BE2C (cell line): ENCODE measurements around the gene MARCHF6. TPM values are rescaled to one million over a fixed set of nuclear protein-coding genes. Genes with fewer than 3 reads are reported as not detected.

Experiments used
- DNase-seq: peaks from one replicate; pipeline ENCODE4 v3.0.0-alpha.2; 2020
- H3K27me3 ChIP-seq: fragments of 250-450 bp; sonication (Bioruptor Pico); 2 replicates; pipeline ENCODE4 v1.5.1; 2020; ENCODE audit warnings: mild to moderate bottlenecking
- H3K36me3 ChIP-seq: fragments of 250-450 bp; sonication (Bioruptor Pico); 2 replicates; pipeline ENCODE4 v1.5.1; 2020; ENCODE audit warnings: mild to moderate bottlenecking
- H3K4me1 ChIP-seq: fragments of 250-450 bp; sonication (Bioruptor Pico); 2 replicates; pipeline ENCODE4 v1.5.1; 2020
- H3K4me3 ChIP-seq: 2 replicates; pipeline ENCODE4 v1.5.1; 2011; ENCODE audit warnings: low read depth, low read length
- H3K9me3 ChIP-seq: fragments of 250-450 bp; sonication (Bioruptor Pico); 2 replicates; pipeline ENCODE4 v1.5.1; 2020
- CTCF ChIP-seq: IDR thresholded peaks from 2 replicates; pipeline ENCODE4 v1.5.1; 2012; ENCODE audit warnings: mild to moderate bottlenecking, low read depth, low read length
- polyA plus RNA-seq: library from polyadenylated mRNA; unstranded; fragments of >200 nt; gene quantifications from one replicate; pipeline ENCODE4 v1.2.1, GENCODE V29; 2012; ENCODE audit warnings: low read depth, missing spikeins; ENCODE audit not compliant: insufficient read length, insufficient read depth

The MARCHF6 gene
- polyA plus RNA-seq, result 87.7 TPM

- no peaks in the 10 kb centered on the region for H3K4me1 ChIP-seq
- peak; percentile 99 for DNase-seq
- H3K4me3 ChIP-seq, result peak within 1 kb of the TSS; percentile 74
- H3K27me3 ChIP-seq, result no peaks in the 10 kb centered on the region
- H3K36me3 ChIP-seq, result peaks cover 2% of the 10 kb centered on the region; the same call in 1 of the 2 replicates
- no peaks in the 10 kb centered on the region for H3K9me3 ChIP-seq
- no peak for TF ChIP-seq CTCF
Measured at GRCh38 chr5:10353241-10354047, at the start of gene MARCHF6. Gene MARCHF6, plus strand, starts transcription at chr5:10353695. Its CDS starts 204 bp downstream, at chr5:10353899.

- no peak for TF ChIP-seq CTCF
- Histone ChIP-seq H3K9me3 (no peaks in the 10 kb centered on the region), H3K4me3 (no peak overlapping the region), H3K4me1 (no peaks in the 10 kb centered on the region), H3K36me3 (no peaks in the 10 kb centered on the region), H3K27me3 (no peaks in the 10 kb centered on the region)
- DNase-seq, result no peak
Measured at GRCh38 chr5:10303699-10304170, 49.8 kb upstream of the MARCHF6 start.

- Histone ChIP-seq H3K36me3 (no peaks in the 10 kb centered on the region), H3K27me3 (no peaks in the 10 kb centered on the region), H3K9me3 (no peaks in the 10 kb centered on the region), H3K4me3 (no peak overlapping the region), H3K4me1 (no peaks in the 10 kb centered on the region)
- DNase-seq, result no peak
- peak; percentile 29 for TF ChIP-seq CTCF
Measured at GRCh38 chr5:10304932-10305331, 48.6 kb upstream of the MARCHF6 start.

- DNase-seq, result no peak
- no peak overlapping the region for H3K4me3 ChIP-seq
- H3K4me1 ChIP-seq, result peaks cover 4% of the 10 kb centered on the region; the same call in 1 of the 2 replicates
- TF ChIP-seq CTCF, result no peak
- H3K36me3 ChIP-seq, result no peaks in the 10 kb centered on the region
- no peaks in the 10 kb centered on the region for H3K27me3 ChIP-seq
- no peaks in the 10 kb centered on the region for H3K9me3 ChIP-seq
Measured at GRCh38 chr5:10306114-10306513, 47.4 kb upstream of the MARCHF6 start.

DNA sequence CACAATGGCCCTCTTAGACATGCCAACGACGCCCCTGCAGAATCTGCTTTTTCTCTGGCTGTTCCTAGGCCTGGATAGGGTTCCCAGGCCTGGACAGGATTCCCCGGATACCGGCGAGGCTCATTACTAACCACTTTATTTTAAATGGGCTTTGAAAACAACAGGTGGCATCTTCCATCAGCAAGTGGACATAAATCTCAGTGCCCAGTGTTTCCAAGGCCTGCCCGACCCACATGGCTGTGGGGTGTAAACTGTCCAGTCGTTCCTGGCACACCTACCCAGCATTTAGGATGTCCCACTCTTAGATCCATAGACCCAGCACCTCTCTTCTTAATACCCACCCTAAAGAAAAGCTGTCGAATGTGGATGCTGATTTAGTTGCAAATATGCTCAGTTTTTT, 46.7 kb upstream of the MARCHF6 start:
- Histone ChIP-seq H3K4me1 (peaks cover 4% of the 10 kb centered on the region; the same call in 1 of the 2 replicates), H3K27me3 (no peaks in the 10 kb centered on the region), H3K9me3 (no peaks in the 10 kb centered on the region), H3K4me3 (peak overlapping the region; percentile 55), H3K36me3 (no peaks in the 10 kb centered on the region)
- DNase-seq, result no peak
- TF ChIP-seq CTCF, result no peak
